Measurements from ENCODE around the gene AIG1.

DNA sequence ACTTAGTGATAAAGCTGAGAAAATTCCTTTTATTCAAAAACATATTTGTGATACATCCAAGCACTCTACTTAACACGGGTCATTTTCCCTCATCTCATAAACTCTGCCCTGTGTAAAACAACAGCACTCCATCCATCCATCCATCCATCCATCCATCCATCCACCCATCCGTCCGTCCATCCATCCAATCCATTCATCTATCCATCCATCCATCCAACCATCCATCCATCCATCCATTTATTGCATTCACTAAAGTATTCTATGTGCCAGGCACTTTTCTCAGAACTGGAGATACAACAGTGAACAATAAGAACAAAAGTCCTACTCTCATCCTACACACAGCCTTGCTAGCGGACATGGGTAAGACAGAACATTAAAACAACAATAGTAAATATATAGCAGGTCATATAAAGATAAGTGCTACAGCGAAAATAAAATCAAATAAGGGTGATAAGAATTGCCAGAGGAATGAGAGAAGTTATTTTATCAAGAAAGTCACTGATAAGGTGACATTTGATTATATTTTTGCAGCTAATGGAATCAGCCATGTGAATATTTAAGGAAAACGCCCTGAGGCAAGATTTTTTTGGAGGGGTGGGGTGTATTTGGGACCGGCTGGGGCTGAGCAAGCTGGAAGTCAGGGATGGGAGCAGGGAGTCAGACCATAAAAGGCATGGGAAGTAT is 311.7 kb downstream of the AIG1 start:
- TF ChIP-seq CTCF (IDR thresholded peaks at IDR 0.05) (no peak), EZH2phosphoT487 (IDR thresholded peaks at IDR 0.05) (no peak)
